OCI-LY7 (cell line): ENCODE data around the gene CARD11. TPM values are rescaled to one million over a fixed set of nuclear protein-coding genes. Genes with fewer than 3 reads are reported as not detected.
A peak's percentile ranks its signal among the peaks of the same experiment; 100 is the strongest.

ENCODE experiments used
- BruUV-seq: library from RNA; stranded (reverse); fragments of 400-500 nt; replicated peaks from 2 replicates; lab custom pipeline; 2021; lab: Mats Ljungman, UMichigan
- CTCF ChIA-PET: fragments of 300-600 bp; sonication (Branson Sonifier 250); formaldehyde crosslinking; loops from one replicate; lab custom pipeline; 2022; ENCODE audit warnings: antibody characterized with exemption; ENCODE audit not compliant: unreplicated experiment; lab: Charles Lee
- POLR2A ChIA-PET: fragments of 300-600 bp; sonication (Branson Sonifier 250); formaldehyde crosslinking; loops from one replicate; lab custom pipeline; 2022; ENCODE audit warnings: antibody characterized with exemption; lab: Charles Lee
- DNase-seq: peaks from one replicate; pipeline ENCODE4 v3.0.0-alpha.2; 2015; ENCODE audit warnings: low spot score
- H2AFZ ChIP-seq: fragments of 200-600 bp; sonication (generic), shearing (Covaris generic); 2 replicates; pipeline ENCODE4 v1.6.1; 2014; ENCODE audit warnings: mild to moderate bottlenecking, antibody characterized with exemption, low read length, moderate library complexity
- H3K27ac ChIP-seq: fragments of 200-600 bp; sonication (generic); 2 replicates; pipeline ENCODE4 v1.5.1; 2014; ENCODE audit warnings: mixed run types, low read depth, mild to moderate bottlenecking, moderate library complexity, low read length, inconsistent platforms; ENCODE audit not compliant: poor library complexity, severe bottlenecking
- H3K36me3 ChIP-seq: fragments of 200-600 bp; sonication (generic); 2 replicates; pipeline ENCODE4 v1.6.1; 2014; ENCODE audit warnings: mild to moderate bottlenecking, antibody characterized with exemption, low read length, moderate library complexity, mixed read lengths; ENCODE audit not compliant: insufficient read depth
- H3K4me1 ChIP-seq: fragments of 200-600 bp; sonication (generic); 2 replicates; pipeline ENCODE4 v1.5.1; 2014; ENCODE audit warnings: mild to moderate bottlenecking, low read length; ENCODE audit not compliant: insufficient read depth, poor library complexity, severe bottlenecking
- H3K4me2 ChIP-seq: fragments of 200-600 bp; sonication (generic); 2 replicates; pipeline ENCODE4 v1.6.1; 2014; ENCODE audit warnings: mild to moderate bottlenecking, low read length
- H3K4me3 ChIP-seq: fragments of 200-600 bp; sonication (generic); 2 replicates; pipeline ENCODE4 v1.5.1; 2014; ENCODE audit warnings: mild to moderate bottlenecking, low read depth, low read length; ENCODE audit not compliant: poor library complexity, severe bottlenecking
- H3K79me2 ChIP-seq: fragments of 200-600 bp; sonication (generic); 2 replicates; pipeline ENCODE4 v1.6.1; 2016; ENCODE audit warnings: low read depth, mild to moderate bottlenecking, low read length, moderate library complexity, mixed read lengths; ENCODE audit not compliant: insufficient read depth
- H3K9me2 ChIP-seq: fragments of 200-600 bp; sonication (generic); 2 replicates; pipeline ENCODE4 v1.6.1; 2016; ENCODE audit warnings: mild to moderate bottlenecking, low read length, mixed read lengths; ENCODE audit not compliant: insufficient read depth
- H3K9me3 ChIP-seq: fragments of 200-600 bp; sonication (generic); 2 replicates; pipeline ENCODE4 v1.6.1; 2014; ENCODE audit warnings: mild to moderate bottlenecking, mixed run types, low read length, mixed read lengths
- H4K20me1 ChIP-seq: fragments of 200-600 bp; sonication (generic); 2 replicates; pipeline ENCODE4 v1.6.1; 2014; ENCODE audit warnings: mild to moderate bottlenecking, antibody characterized with exemption, low read length, moderate library complexity, mixed read lengths; ENCODE audit not compliant: insufficient read depth
- CTCF ChIP-seq: fragments of 200-600 bp; sonication (generic); conservative IDR thresholded peaks from 2 replicates; pipeline ENCODE4 v1.5.1; 2014; ENCODE audit warnings: mild to moderate bottlenecking, antibody characterized with exemption, low read length, moderate library complexity, mixed read lengths
- EZH2phosphoT487 ChIP-seq: fragments of 200-600 bp; sonication (generic); IDR thresholded peaks from 2 replicates; pipeline ENCODE4 v1.6.1; 2018; ENCODE audit warnings: low read depth, borderline replicate concordance, mild to moderate bottlenecking, mixed run types, antibody characterized with exemption, low read length, moderate library complexity, mixed read lengths
- intact Hi-C: fragments of 100-400 bp; cut with micrococcal nuclease; formaldehyde crosslinking; loops from one replicate; pipeline ENCODE4 v1.10.0; 2022; ENCODE audit not compliant: unreplicated experiment
- total RNA-seq, 2 experiments: library from RNA; depleted of rRNA in 1 of 2; stranded (reverse); fragments of >200 nt in 1 of 2; shearing (Covaris generic) in 1 of 2; gene quantifications; 2 replicates each; pipeline ENCODE4 v1.2.3, GENCODE V29; 2014 to 2022

Gene CARD11
- total RNA-seq, 2 experiments from 2014 or later: 33.8 to 63.5 TPM

DNA sequence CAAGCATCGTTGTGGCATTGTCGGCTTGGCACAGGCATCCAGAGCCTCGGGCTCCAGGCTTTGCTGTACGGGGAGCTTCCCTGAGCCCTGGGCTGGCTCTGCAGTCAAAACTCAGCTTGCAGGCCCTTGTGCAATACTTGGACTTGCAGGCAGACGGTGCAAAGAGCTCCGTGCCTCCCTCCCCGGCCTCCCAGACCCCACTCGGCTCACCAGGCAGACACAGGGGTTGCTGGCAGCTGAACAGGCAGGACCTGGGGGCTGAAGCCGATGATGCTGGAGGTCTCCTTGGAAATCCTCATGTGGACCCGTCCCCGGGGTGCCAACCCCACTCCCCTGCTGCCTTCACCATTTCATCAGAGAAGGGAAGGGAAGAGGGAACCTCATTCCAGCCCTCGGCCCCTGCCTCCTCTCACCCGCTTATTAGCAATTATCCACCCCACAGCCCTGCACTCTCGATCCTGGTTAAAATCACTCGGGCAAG, 139.9 kb downstream of the CARD11 start:
- Histone ChIP-seq H3K79me2 (no peaks in the 10 kb centered on the region), H4K20me1 (no peaks in the 10 kb centered on the region), H3K4me1 (peaks cover 18% of the 10 kb centered on the region), H3K9me3 (no peaks in the 10 kb centered on the region), H3K27ac (no peak overlapping the region), H2AFZ (no peak overlapping the region), H3K4me2 (no peak overlapping the region), H3K4me3 (no peak overlapping the region), H3K9me2 (no peaks in the 10 kb centered on the region), H3K36me3 (peaks cover 6% of the 10 kb centered on the region)
- no TSS peak for BruUV-seq
- TF ChIP-seq EZH2phosphoT487 (no peak), CTCF (no peak)
- CTCF ChIA-PET: no interaction called here
- POLR2A ChIA-PET: interaction anchor here (1.1 to 1.3 kb wide), 2 partner anchors 9 to 15 kb away, joined by 4 to 6 read pairs; no protein-coding TSS in a partner anchor
- no peak for DNase-seq
- intact Hi-C loops: no loop called here

DNA sequence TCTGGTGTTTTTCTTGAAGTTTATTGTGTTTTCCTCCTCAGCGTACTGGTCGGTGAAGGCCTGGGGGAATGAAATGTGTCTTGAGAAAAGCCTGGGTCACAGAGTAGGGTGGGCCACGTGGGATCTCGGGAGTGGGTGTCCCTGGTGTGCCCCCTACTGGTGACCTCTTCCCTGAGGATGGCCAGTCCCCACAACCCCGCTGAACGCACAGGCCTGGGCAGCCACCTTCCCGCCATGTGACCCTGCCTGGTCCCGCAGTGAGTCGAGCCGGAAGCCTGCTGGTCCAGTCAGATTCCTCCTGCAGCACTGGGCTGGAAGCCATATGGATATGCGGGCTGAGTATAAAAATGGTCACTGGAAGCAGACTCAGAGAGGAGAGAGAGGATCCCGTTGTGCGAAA, 146.6 kb downstream of the CARD11 start:
- no peaks in the 10 kb centered on the region for H4K20me1 ChIP-seq
- H3K9me3 ChIP-seq: no peaks in the 10 kb centered on the region
- H2AFZ ChIP-seq: no peak overlapping the region
- POLR2A ChIA-PET: no interaction called here
- CTCF ChIA-PET: no interaction called here
- no peak overlapping the region for H3K4me3 ChIP-seq
- TF ChIP-seq EZH2phosphoT487 (no peak), CTCF (peak; percentile 63)
- H3K4me2 ChIP-seq: no peak overlapping the region
- no peaks in the 10 kb centered on the region for H3K79me2 ChIP-seq
- H3K27ac ChIP-seq: no peak overlapping the region
- H3K4me1 ChIP-seq: peaks cover 45% of the 10 kb centered on the region
- no peaks in the 10 kb centered on the region for H3K36me3 ChIP-seq
- intact Hi-C loops: no loop called here
- BruUV-seq: no TSS peak
- no peaks in the 10 kb centered on the region for H3K9me2 ChIP-seq
- DNase-seq: no peak

GRCh38 chr7:2896131-2896530, 147.5 kb downstream of the CARD11 start:
- DNase-seq: peak; percentile 33
- intact Hi-C loops: no loop called here
- H2AFZ ChIP-seq: no peak overlapping the region
- H3K27ac ChIP-seq: peak overlapping the region; percentile 98
- ChIA-PET CTCF (no interaction called here), POLR2A (interaction anchor here (0.5 to 0.8 kb wide), 3 partner anchors 15 to 1921 kb away, joined by 3 to 4 read pairs (median 3); partner anchors contain the start of gene COX19)
- H3K9me2 ChIP-seq: no peaks in the 10 kb centered on the region
- H4K20me1 ChIP-seq: no peaks in the 10 kb centered on the region
- no peaks in the 10 kb centered on the region for H3K79me2 ChIP-seq
- peak overlapping the region; percentile 34 for H3K4me2 ChIP-seq
- no TSS peak for BruUV-seq
- no peak overlapping the region for H3K4me3 ChIP-seq
- H3K36me3 ChIP-seq: no peaks in the 10 kb centered on the region
- no peaks in the 10 kb centered on the region for H3K9me3 ChIP-seq
- H3K4me1 ChIP-seq: peaks cover 51% of the 10 kb centered on the region
- TF ChIP-seq CTCF (no peak), EZH2phosphoT487 (no peak)
